GM19455 (cell line): ENCODE data around the gene PSTPIP2.
A peak's percentile ranks its signal among the peaks of the same experiment; 100 is the strongest.

ENCODE experiments used
- ATAC-seq: cut with Tn5 transposase; IDR thresholded peaks from one replicate; pipeline ENCODE4 v1.9.1; 2021; ENCODE audit not compliant: unreplicated experiment

PSTPIP2 gene

DNA sequence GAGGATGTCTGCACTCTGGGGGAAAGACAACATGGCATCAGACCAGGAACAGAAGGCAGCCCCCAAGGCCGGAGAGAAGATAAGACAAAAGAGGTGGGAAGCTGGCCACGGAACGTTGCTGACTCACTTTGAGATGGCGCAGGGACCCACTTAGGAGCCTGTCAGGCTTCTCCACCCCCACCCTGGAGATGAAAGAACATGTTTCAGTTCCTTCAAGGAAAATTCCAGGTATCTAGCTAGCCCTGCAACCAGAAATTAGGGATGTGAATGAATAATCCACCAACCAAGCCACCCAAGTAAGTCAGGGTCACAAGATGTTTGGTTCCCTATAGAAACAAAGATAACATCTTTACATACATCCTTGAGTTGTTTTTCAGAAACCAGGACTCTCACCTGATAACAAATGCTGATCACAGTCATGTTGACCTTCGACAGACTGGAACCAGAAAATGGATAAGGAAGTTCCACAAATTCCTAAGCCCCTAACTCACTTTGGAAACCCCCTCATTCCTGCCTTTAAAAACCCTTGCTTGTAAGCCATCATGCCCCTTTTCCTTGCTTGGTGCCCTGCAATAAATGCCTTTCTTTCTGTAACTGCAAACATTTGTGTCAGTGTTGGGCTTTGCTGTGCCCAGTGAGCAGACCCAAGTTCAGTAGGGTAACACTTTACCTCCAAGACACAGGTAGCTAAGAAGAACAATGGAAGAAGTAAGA is 31.9 kb downstream of the PSTPIP2 start:
- no peak for ATAC-seq

DNA sequence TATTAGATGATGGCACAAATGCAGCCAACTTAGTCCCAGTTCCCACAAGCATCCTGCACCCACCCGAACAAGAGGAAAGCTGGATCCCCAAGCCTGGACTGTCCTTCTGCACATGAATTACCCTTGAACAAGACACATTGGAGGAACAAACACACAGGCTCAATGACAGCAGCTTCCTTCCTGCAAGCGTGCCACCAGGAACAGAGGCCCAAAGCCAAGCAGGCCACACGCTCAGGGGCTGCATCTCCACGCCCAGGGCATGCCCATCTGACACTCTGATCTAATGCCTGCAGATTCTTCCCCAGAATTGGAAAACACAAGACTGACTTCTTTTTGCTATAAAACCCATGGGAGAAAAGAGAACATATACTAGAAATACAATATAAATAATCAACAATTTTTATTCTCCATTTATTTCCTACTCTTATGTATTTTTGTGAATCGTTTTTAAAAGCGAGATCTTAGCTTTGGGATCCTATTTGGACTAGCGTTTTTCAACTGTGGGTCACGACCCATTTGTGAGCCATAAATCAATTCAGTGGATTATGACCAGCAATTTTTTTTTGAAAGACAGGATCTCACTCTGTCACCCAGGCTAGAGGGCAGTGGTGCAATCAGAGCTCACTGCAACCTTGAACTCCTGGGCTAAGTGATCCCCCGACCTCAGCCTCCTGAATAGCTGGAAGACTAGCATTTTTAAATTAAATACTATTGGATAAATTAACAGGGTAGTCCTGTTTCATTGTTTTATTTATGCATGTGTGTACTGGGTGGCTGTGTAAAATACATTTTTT is 34.4 kb downstream of the PSTPIP2 start:
- ATAC-seq = no peak

DNA sequence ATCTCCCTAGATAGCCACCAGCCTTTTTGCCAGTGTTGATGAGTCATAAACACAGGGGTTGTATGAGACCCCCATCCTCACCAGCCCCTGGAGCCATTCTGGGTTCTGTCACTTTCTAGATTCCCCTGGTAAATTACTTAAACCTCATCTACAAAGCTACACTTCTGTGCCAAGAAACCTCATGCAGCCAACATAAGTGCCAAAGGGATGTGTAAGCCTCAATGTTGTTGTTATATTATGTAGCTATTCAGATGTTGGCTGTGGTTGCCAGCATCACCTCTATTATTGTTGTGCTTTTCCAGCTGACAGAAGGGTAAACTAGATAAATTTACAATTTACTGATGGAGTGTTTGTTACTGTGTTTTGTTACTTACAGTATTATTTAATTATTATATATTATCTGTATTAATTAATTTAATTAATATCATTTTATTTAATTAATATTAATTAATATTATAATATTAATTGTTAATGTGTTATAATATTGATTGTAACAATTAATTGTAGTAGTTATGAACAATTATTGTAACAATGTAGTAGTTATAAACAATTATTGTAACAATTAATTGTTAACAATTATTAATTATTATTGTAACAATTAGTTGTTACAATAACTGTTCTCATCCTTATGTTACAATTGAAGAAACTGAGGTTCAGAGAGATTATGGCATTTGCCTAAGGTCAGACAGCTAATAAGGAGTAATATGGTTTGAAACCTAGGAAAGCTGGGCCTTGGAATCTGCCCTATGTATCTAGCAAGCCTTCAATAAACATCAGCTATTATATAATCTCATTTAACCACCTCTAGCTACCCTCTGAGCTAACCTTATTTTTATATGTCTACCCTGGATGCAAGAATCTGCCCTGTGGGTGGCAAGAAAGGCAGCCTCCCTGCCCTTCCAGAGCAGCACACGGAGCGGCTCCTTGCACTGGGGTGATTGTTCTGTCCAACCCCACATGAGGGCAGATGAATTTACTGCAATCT is 36.1 kb downstream of the PSTPIP2 start:
- ATAC-seq = no peak

DNA sequence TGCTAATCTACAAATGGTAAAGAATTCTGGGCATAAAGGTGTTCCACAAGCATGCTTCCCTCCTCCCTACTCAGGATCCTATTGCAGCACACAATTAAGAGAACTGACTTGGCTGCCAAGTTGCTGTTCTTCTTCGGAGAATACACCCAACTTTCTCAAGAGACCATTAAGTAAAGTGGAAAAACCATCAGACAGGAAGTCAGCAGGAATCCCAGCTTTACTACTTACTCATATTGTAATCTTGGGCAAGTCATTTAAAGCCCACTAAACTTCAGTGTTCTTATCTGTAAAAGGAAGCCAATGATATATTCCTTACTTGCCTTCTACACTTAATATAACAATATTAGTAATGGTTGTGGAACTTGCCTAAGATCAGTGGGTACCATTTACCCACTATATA is 37.8 kb downstream of the PSTPIP2 start:
- ATAC-seq = no peak

DNA sequence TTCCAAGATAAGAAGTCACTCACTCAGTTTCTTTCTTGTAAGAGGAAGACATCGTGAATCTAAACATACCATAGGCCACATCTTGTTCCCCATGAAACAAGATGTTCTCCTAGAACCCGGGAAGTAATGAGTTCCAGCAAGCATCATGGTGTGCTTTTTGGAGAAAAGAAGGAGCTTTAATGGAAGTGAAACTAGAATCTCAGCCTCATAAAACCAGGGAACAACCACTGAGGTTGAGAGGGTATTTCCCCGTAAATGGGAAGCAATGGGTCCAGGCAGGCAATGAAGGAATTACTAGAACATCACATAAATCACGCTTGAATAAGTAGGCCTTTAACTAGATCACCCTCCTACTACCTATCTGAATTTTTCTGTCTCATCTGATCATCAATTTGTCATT is 40.3 kb downstream of the PSTPIP2 start:
- no peak for ATAC-seq

DNA sequence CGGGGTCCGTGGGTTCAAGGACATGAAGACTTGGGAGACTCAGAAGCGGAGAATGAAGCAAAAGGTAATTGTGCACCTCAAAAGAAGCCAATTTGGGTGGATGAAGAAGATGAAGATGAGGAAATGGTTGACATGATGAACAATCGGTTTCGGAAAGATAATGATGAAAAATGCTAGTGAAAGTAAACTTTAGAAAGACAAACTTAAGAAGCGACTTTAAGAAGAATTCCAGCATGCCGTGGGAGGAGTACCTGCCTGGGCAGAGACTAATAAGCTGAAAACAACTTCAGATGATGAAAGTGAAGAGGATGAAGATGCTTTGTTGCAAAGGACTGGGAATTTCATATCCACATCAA is 43.5 kb downstream of the PSTPIP2 start:
- no peak for ATAC-seq

DNA sequence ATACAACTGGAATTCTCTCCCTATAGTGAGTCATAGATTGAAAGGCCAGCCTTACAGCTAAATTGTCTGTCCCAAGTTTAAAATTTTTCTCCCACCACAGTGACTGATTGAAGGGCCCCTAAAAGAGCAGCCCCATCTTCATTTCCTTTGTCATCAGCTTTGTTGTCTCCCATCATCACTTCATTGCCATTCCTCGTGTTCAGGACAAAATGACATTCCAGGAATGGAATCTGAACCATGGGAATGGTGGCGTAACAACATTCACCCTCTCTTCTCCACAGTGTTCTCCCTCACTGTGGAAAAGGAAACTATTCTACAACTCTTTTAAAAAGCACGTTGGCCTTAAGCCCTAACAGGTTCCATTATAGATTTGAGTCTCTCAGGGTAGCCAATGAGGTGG is 52.1 kb downstream of the PSTPIP2 start:
- ATAC-seq = no peak

DNA sequence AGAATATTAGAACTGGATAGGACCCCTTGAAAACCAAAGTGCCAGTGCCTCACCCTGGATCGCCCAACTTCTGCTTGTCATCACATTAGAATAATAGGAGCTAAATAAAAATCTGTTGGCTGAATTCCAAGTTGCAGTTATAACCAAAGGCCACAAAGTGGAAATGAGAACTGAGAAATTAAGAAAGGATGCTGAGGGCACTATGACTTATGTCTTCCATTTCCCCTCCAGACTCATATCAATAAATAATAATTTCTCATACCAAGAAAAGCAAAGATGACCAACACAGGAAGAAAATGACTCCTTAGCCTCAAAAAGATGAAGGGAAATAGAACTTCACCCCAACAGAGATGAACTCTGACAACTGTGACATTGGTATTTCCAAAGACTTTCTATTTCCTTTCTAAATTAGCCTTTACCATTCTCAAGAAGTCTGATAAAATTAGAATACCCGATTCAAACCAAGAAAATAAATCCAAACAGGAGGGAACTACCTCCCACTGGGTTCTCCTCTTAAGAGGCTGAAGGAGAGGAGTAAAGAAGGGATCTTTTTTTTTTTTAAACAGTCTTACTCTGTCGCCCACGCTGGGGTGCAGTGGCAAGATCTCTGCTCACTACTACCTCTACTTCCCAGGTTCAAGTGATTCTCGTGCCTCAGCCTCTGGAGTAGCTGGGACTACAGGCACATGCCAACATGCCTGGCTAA is 58.4 kb downstream of the PSTPIP2 start:
- peak; percentile 60 for ATAC-seq

DNA sequence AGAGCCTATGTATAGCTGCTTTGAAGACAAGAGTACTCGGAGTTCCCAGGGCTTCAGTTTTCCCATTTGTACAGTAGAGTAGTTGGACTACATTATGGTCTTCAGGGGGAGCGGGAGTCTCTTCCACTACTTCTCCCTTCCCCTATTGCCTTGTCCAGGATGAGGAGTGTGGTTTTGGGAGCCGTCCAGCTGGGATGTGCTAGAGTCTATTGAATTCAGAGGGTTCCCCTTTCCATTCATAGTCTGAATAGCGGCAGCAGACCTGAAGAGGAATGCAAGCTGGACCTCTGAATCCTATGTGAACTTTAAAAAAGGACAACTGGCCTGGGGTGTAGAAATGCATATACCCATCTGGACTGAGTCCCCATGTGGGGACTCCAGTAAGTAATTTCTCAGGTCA is 61.4 kb downstream of the PSTPIP2 start:
- no peak for ATAC-seq

DNA sequence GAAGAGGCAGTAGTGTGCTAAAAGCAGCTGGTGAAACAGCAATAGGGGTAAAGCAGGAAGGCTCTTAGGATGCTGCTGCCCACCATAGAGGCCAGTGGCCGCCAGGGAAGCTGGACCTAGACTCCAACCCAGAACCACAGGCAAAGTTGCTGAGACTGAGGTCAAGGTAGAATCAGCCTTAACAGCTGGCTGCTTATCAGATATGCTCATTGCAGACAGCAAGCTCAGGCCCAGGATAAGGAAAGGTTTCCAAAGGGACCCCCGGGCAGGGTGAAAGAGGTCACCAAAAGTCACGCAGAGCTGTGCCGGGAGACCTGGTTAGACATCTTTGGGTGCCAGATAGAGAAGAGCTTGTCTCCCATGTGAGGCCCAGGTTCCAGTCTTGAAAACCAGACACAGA is 62.0 kb downstream of the PSTPIP2 start:
- ATAC-seq = no peak

DNA sequence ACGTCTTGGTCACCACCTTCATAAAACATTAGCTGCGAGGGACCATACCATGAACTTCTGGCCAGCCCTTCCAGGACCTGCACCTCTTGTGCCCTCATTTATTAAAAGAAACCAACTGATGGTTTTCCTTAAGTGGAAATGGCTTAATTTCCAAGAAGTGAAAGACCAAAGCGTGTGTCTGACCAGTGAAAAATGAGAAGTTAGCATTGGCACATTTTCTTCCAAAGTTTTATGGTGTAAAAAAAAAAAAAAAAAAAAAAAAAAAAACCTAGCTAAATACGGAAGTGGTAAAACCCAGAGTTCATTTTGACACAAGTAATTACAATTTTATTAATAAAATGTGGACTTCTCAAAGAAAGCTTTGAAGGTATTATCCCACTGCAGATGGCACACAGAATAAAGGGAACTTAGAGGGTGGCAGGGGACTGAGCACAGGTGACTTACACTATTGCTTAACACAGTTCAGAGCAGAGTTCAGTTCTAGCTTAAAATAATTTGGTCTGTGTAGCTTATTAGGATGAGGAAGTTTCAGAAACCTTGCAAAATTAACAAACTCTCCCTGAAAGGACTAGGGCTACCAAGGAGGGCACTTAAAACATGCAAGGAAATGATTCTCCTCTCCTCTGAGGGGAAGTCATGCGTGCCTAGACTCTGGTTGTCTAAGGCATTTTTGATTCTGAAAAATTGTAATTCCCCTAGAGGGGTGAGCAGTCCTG is 62.8 kb downstream of the PSTPIP2 start:
- no peak for ATAC-seq

DNA sequence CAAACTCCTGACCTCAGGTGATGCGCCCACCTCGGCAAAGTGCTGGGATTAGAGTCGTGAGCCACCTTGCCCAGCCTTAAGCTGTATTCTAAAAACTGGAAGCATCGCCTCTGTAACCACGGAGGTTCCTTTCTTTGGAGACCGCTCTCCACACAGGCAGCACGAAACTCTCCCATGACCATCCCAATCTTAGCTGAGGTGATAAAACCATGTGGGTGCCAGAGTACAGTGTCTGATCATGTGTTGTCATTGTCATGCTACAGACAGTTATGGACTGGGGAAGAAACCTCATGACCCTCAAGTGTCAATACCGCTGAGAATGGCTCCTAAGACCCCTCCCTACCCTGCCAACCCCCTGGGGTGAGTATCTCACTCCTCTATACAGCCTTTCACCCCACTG is 63.5 kb downstream of the PSTPIP2 start:
- ATAC-seq = no peak

DNA sequence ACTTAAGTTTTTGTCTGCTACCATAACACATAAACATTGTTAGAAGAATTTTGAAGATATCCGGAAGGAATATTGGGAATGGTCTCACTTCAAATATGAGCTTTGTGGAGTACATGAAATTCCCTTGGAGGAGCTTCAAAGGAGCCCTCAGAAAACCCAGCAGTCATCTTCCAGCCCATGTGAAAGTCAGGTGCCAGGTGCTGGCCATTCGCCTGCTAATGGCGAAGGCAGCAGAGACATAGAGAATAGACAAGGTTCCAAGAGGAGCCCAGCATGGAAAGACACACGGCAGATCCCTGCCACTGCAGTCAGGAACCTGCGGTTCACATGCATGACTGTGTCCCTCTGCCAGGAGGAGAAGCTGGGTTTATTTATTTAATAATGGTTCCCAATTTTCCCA is 64.9 kb downstream of the PSTPIP2 start:
- no peak for ATAC-seq

DNA sequence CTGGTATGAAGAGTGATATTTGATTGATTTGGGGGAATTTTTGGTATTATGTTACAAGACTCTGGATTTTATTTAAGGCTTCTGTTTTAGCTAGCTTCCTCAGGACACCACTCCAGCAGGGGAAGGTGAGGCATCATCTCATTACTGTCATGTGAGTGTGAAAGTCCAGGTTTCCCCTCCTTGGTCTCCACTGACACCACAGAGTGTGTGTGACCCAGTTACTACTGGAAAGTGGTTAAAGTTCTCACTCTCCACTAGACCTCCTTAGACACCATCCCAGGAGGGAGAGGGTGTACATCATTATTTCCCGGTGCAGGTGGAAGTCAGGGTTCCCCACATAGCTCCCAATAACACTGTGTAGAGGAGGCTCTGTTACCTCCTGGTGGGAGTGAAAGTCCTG is 69.1 kb downstream of the PSTPIP2 start:
- ATAC-seq = no peak

DNA sequence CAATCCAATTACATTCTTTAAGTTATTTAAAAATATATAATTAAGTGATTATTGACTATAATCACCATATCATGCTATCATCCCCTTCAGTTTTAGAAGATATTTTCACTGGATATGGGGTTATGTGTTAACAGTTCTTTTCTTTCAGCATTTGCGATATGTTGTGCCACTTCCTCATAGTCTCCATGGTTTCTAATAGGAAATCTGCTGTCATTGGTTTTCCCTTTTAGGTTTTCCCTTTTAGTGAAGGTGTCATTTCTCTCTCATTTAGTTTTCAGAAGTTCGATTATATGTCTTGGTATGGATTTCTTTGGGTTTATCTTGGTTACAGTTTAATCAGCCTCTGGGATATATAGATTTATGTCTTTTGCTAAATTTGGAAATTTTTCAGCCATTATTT is 70.2 kb downstream of the PSTPIP2 start:
- ATAC-seq = no peak

DNA sequence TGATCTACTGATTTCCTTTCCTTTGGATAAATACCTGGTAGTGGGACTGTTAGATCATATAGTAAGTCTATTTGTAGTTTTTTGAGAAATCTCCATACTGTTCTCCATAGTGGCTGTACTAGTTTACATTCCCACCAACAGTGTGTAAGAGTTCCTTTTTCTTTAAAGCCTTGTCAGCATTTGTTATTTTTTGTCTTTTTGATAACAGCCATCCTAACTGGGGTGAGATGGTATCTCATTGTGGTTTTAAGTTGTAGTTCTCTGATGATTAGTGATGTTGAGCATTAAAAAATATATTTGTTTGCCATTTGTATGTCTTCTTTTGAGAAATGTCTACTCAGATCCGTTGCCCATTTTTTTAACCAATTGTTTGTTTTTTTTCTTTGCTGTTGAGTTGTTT is 71.0 kb downstream of the PSTPIP2 start:
- no peak for ATAC-seq

DNA sequence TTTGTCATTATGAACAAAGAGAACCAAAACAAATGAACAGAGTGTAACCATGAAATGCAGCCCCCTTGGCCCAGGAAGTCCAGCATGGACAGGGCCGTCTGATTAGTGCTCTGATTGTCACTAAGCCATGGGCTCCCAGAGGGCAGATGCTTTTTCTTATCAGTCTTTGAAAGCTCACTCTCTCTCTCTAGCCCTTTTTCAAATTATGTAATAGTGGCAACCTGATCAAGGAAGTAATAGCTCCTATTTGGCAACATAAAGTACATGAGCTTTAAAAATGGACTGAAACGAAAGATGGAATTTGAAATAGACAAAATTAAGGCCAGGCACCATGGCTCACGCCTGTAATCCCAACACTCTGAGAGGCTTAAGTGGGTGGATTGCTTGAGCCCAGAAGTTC is 72.5 kb downstream of the PSTPIP2 start:
- no peak for ATAC-seq

DNA sequence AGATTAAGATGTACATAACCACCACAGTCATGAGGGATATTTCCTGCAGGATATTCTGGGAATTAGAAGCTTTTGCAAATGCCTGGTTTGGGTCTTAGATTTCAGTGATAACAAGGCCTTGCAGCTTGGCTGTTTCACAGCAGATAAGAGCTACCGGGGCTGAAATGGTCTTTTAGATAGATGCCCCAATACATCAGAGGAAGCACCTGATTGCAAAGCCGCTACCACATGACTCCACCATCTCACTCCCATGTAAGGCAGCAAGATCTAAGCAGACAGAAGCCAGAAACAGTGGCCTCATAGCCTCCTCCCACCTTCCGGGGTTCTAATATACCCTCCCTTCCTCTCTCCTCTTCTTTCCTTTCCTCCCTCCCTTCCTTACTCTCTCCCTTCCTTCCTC is 73.8 kb downstream of the PSTPIP2 start:
- ATAC-seq = no peak

DNA sequence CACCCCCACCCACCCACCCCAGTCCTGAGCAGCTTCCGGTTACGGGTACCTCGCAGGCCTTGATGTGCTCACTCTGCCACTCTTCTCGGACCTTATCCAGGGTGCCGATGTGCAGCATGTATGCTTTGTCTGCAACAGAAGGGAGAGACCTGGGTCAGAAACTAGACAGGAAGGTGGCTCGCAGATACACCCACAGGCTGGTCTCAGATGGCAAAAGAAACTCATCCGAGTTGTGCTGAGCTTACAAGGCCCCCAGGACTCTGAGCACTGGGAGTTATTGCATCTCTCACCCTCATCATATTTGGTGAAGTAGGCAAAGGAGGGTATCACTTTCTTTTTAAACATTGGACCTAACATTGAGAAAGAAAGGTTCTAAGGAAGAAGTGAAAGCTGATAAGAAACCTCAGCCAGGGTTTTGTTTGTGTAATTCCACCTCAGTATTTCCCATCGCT is 74.3 kb downstream of the PSTPIP2 start:
- ATAC-seq = no peak

DNA sequence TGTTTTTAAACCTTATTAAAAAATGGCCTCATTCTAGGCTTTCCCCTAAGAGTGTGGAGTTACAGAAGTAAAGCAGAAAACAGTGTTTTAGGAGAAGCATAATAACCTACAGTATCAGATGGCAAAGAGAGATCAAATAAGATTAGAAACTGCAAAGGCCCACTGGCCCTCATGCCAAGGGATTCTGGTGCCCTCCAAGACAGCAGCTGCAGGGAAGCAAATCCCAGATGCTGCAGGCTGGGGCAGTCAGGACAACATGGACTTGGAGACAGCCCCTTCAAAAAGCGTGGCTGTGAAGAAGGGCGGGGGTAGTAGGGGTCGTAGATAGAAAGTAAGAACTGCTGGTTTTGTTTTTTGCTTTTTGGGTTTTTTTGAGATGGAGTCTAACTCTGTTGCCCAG is 76.6 kb downstream of the PSTPIP2 start:
- no peak for ATAC-seq
